ENCODE data around the gene MEP1B. TPM values are rescaled to one million over a fixed set of nuclear protein-coding genes. Genes with fewer than 3 reads are reported as not detected.
"Not testable (repeated sequence)": the region's sequence is repeated elsewhere in the genome, so short reads cannot be mapped to it uniquely, and the experiment has no call there.

MEP1B gene
- total RNA-seq, 3 donors from 2014 or later: 0.15 to 0.33 TPM; not detected in 1

DNA sequence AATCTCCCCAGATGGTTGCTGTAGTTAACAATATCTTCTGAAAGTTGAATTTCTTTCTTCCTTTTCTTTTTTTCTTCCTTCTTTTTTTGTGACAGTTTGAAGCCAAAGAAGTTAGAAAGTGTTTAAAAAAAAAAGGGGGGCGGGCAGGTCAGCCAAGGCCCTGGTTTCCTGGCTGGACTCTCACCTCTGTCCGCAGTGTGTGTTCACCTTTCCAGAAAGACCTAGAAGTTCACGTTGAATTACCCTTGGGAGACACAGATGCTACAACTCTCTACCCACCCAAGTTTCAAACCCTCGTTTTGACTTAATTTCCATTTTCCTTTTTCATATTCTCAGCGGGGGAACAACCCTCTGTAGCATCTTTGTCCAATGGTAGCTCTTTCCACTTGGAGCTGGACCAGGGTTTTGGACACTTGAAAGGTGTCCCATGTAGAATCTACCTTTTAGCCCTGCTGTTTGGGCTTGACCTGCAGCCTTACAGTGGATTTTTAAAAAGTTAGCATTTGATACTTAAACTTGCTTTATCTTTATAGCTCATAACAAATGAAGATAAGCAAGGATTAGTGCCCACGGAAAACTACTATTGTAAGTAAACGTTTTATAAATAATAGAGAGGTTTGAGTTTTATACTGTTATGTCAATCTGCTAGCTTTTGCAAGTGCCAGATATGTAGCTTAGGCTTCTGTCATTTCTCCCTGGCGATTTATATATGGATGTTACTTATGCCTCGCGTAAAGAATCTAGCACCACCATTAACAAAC lies 20.0 kb downstream of the MEP1B start:
- no peaks in the 10 kb centered on the region for H3K9me3 ChIP-seq
- no peak for DNase-seq (ENCODE audit: low spot score in 2 of 2)
- no peaks in the 10 kb centered on the region for H3K27me3 ChIP-seq
- intact Hi-C loops (cut with DNase I; ENCODE audit: low total_unique reads): no loop called here
- TF ChIP-seq POLR2AphosphoS5 (IDR thresholded peaks at IDR 0.05) (no peak), POLR2A (IDR thresholded peaks at IDR 0.05) (no peak)
- TF ChIP-seq, protein P1, sequence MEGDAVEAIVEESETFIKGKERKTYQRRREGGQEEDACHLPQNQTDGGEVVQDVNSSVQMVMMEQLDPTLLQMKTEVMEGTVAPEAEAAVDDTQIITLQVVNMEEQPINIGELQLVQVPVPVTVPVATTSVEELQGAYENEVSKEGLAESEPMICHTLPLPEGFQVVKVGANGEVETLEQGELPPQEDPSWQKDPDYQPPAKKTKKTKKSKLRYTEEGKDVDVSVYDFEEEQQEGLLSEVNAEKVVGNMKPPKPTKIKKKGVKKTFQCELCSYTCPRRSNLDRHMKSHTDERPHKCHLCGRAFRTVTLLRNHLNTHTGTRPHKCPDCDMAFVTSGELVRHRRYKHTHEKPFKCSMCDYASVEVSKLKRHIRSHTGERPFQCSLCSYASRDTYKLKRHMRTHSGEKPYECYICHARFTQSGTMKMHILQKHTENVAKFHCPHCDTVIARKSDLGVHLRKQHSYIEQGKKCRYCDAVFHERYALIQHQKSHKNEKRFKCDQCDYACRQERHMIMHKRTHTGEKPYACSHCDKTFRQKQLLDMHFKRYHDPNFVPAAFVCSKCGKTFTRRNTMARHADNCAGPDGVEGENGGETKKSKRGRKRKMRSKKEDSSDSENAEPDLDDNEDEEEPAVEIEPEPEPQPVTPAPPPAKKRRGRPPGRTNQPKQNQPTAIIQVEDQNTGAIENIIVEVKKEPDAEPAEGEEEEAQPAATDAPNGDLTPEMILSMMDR (IDR thresholded peaks at IDR 0.05): no peak
- no peak overlapping the region for H3K4me3 ChIP-seq
- no peak overlapping the region for H3K27ac ChIP-seq
- no peaks in the 10 kb centered on the region for H3K4me1 ChIP-seq
- no peaks in the 10 kb centered on the region for H3K36me3 ChIP-seq

DNA sequence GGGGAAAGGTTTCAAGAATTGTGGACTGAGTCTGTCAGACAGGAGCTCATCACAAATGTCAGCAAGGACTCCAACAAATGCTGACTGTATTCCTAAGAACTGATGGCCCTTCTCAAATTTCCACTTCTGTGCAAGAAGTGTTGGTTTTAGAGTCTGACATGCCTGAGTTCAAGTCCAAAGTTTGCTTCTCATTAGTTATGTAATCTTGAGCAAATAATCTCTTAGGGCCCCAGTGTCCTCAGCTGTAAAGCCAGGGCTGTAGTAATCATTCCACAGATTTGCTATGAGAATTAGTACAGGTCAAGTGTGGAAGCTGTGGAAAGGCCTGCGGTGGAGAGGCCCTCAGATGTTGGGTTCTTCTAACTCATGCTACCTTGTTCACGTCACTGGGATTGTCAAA lies 23.9 kb downstream of the MEP1B start:
- intact Hi-C loops (cut with DNase I; ENCODE audit: low total_unique reads): no loop called here
- no peaks in the 10 kb centered on the region for H3K36me3 ChIP-seq
- no peaks in the 10 kb centered on the region for H3K9me3 ChIP-seq
- no peak for DNase-seq (ENCODE audit: low spot score in 2 of 2)
- H3K4me1 ChIP-seq: no peaks in the 10 kb centered on the region
- H3K27me3 ChIP-seq: no peaks in the 10 kb centered on the region
- TF ChIP-seq, protein P1 (IDR thresholded peaks at IDR 0.05): no peak
- TF ChIP-seq POLR2A (IDR thresholded peaks at IDR 0.05): no peak
- no peak for TF ChIP-seq POLR2AphosphoS5 (IDR thresholded peaks at IDR 0.05)
- H3K27ac ChIP-seq: no peak overlapping the region
- no peak overlapping the region for H3K4me3 ChIP-seq

DNA sequence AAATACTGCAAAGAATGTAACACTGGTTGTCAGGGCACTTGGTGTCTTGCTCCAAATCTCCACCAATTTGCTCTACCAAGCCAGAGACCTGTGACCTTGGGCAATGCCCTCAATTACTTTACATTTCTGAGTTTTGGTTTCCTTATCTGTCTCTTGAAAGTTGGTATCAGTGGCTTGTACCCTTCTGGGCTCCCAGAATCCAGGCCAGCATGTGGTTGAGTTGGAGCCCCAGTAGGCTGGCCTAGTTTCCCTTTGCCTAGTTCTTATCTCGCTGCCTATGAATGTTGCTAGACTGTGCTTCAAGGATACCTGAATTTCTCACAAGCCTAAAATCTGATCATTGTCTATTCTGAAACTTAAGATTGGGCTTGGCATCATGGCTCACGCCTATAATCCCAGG lies 26.6 kb downstream of the MEP1B start:
- TF ChIP-seq, protein P1 (IDR thresholded peaks at IDR 0.05): no peak
- TF ChIP-seq POLR2A (IDR thresholded peaks at IDR 0.05): no peak
- no peak for TF ChIP-seq POLR2AphosphoS5 (IDR thresholded peaks at IDR 0.05)
- H3K27ac ChIP-seq: no peak overlapping the region
- H3K4me3 ChIP-seq: no peak overlapping the region
- H3K9me3 ChIP-seq: no peaks in the 10 kb centered on the region
- no peaks in the 10 kb centered on the region for H3K36me3 ChIP-seq
- no peaks in the 10 kb centered on the region for H3K27me3 ChIP-seq
- intact Hi-C loops (cut with DNase I; ENCODE audit: low total_unique reads): no loop called here
- H3K4me1 ChIP-seq: no peaks in the 10 kb centered on the region
- DNase-seq (ENCODE audit: low spot score in 2 of 2): no peak

DNA sequence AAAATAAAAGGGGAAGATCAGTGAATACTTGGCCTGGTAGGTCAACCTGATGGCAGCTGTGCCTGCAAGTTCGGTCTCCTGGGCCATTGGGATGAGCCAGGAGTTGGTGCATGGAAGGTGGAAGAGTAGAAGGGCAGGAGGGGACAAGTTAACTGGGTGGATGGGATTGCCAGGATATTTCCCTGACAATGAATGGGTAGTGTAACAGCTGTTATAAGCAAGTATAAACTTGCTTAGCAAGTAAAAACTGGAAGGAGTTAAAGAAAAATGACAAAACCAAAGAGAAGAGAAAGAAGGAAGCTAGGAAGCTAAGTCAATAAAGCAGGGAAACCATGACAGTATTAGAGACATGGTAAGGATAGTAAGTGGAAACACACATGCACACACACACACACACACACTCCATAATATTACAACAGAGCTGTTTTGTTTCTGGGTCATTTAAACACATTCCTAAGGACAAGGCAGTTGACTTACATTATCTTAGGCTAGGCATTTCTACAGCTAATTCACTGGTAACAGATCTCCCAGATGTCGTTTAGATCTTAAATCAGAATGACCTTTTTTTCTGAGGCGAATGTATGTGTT lies 29.7 kb downstream of the MEP1B start:
- no peaks in the 10 kb centered on the region for H3K36me3 ChIP-seq
- H3K27ac ChIP-seq: no peak overlapping the region
- TF ChIP-seq, protein P1 (IDR thresholded peaks at IDR 0.05): no peak
- TF ChIP-seq POLR2AphosphoS5 (IDR thresholded peaks at IDR 0.05): no peak
- TF ChIP-seq POLR2A (IDR thresholded peaks at IDR 0.05): no peak
- DNase-seq (ENCODE audit: low spot score in 2 of 2): no peak
- intact Hi-C loops (cut with DNase I; ENCODE audit: low total_unique reads): no loop called here
- H3K9me3 ChIP-seq: no peaks in the 10 kb centered on the region
- H3K27me3 ChIP-seq: no peaks in the 10 kb centered on the region
- no peaks in the 10 kb centered on the region for H3K4me1 ChIP-seq
- no peak overlapping the region for H3K4me3 ChIP-seq

DNA sequence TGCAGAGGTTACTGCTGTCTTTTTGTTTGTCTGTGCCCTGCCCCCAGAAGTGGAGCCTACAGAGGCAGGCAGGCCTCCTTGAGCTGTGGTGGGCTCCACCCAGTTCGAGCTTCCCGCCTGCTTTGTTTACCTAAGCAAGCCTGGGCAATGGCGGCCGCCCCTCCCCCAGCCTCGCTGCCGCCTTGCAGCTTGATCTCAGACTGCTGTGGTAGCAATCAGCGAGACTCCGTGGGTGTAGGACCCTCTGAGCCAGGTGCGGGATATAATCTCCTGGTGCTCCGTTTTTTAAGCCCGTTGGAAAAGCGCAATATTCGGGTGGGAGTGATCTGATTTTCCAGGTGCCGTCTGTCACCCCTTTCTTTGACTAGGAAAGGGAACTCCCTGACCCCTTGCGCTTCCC lies 43.5 kb downstream of the MEP1B start:
- H3K4me1 ChIP-seq; H3K27ac ChIP-seq; H3K27me3 ChIP-seq; DNase-seq (ENCODE audit: low spot score in 2 of 2); H3K36me3 ChIP-seq; H3K9me3 ChIP-seq; intact Hi-C loops (cut with DNase I; ENCODE audit: low total_unique reads); H3K4me3 ChIP-seq: not testable (repeated sequence)
